Measurements from ENCODE around the gene PTK6. TPM values are rescaled to one million over a fixed set of nuclear protein-coding genes. Genes with fewer than 3 reads are reported as not detected.

PTK6 gene
- total RNA-seq, 1 donor from 2014 or later: 0.49 TPM

DNA sequence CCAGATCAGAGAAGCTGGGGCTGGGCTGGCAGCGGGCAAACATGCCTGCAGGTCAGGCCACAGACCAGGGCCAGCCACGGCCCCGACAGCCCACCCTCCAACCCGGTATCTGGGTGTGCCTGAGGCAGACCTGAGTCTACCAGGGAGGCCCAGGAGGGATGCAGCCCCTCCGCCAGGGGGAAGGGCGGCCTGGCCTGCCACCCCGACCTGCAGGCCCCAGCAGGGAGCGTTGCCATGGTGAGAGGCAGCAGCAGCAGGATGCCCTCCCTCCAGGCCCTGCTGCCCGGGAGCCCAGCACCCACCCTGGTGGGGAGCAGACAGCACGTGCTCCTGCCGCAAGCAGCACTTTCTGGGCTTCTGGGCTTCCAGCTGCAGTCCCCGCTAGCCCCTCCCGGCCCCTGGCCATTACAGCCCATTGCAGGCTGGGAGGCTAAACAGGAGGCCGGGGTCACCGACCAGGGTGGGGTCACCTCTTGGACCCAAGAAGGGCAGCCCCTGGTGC, 34.5 kb downstream of the PTK6 start:
- ChIA-PET POLR2A (no interaction called here), CTCF (no interaction called here)
- no peak overlapping the region for H3K4me3 Mint-ChIP-seq
- no peak for DNase-seq
- no peak for ATAC-seq (ENCODE audit: low read depth)
- H3K36me3 Mint-ChIP-seq (ENCODE audit: low read depth): no peaks in the 10 kb centered on the region
- H3K4me1 Mint-ChIP-seq: no peaks in the 10 kb centered on the region
- TF ChIP-seq, protein P1, sequence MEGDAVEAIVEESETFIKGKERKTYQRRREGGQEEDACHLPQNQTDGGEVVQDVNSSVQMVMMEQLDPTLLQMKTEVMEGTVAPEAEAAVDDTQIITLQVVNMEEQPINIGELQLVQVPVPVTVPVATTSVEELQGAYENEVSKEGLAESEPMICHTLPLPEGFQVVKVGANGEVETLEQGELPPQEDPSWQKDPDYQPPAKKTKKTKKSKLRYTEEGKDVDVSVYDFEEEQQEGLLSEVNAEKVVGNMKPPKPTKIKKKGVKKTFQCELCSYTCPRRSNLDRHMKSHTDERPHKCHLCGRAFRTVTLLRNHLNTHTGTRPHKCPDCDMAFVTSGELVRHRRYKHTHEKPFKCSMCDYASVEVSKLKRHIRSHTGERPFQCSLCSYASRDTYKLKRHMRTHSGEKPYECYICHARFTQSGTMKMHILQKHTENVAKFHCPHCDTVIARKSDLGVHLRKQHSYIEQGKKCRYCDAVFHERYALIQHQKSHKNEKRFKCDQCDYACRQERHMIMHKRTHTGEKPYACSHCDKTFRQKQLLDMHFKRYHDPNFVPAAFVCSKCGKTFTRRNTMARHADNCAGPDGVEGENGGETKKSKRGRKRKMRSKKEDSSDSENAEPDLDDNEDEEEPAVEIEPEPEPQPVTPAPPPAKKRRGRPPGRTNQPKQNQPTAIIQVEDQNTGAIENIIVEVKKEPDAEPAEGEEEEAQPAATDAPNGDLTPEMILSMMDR (IDR thresholded peaks at IDR 0.05): no peak
- no peak overlapping the region for H3K27ac Mint-ChIP-seq
- peaks cover 8% of the 10 kb centered on the region for H3K9me3 Mint-ChIP-seq
- H3K27me3 Mint-ChIP-seq: peaks cover 9% of the 10 kb centered on the region
- intact Hi-C loops (cut with micrococcal nuclease): no loop called here

DNA sequence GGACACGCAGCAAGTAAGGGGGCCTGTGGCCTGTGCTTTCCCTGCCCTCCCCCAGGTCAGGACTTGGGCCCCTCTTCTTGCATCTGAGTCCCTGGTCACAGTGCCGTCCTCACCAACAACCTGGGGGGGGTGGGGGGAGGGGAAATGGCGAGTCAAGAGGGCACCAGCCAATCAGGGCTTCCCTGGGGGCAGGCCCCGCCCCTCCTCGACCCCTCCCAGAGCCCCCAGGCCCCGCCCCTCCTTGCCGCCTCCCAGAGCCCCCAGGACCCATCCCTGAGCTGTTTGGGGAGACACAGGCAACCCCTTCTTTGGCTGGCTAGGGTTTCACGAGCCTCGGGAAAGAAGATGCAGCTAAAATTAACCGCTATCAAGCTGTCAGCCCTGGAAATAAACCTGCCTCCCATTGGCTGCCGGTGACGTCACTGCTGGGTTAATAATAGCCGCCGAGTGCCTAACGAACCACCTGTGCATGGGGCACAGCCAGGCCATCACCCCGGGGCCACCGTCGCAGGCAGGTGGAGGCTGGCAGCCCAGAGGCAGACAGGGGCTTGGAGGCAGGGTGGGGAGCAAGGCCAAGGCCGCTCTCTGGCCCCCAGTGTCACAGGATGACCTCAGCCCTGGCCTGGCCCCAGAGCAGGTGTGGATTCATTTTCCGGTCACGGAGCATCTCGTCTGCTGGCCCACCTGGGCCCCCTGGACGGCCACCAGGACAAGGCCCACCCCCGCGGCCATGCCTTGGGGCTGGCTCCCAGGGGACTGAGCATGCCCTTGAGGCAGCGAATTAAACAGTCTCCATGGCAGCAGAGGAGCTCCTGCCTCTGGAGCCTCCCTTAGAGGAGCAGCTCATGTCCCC, 35.1 kb downstream of the PTK6 start:
- H3K27ac Mint-ChIP-seq: no peak overlapping the region
- H3K4me3 Mint-ChIP-seq: no peak overlapping the region
- CTCF ChIA-PET: interaction anchor here (1.1 kb wide), 1 partner anchor 18 kb away, joined by 3 read pairs; the partner anchor contains the start of gene PPDPF
- POLR2A ChIA-PET: no interaction called here
- intact Hi-C loops (cut with micrococcal nuclease): no loop called here
- TF ChIP-seq, protein P1 (IDR thresholded peaks at IDR 0.05): no peak
- peaks cover 8% of the 10 kb centered on the region for H3K9me3 Mint-ChIP-seq
- DNase-seq: no peak
- no peaks in the 10 kb centered on the region for H3K36me3 Mint-ChIP-seq (ENCODE audit: low read depth)
- no peak for ATAC-seq (ENCODE audit: low read depth)
- H3K27me3 Mint-ChIP-seq: peaks cover 13% of the 10 kb centered on the region
- H3K4me1 Mint-ChIP-seq: no peaks in the 10 kb centered on the region

GRCh38 chr20:63500902-63501817, 36.0 kb downstream of the PTK6 start:
- Mint-ChIP-seq H3K4me3 (no peak overlapping the region), H3K4me1 (peaks cover 3% of the 10 kb centered on the region), H3K27ac (no peak overlapping the region), H3K36me3 (ENCODE audit: low read depth) (no peaks in the 10 kb centered on the region), H3K9me3 (peaks cover 8% of the 10 kb centered on the region), H3K27me3 (peaks cover 16% of the 10 kb centered on the region)
- ChIA-PET CTCF (interaction anchor here (1.1 kb wide), 1 partner anchor 19 kb away, joined by 3 read pairs; the partner anchor contains the start of gene PPDPF), POLR2A (no interaction called here)
- ATAC-seq (ENCODE audit: low read depth): no peak
- no peak for DNase-seq
- intact Hi-C loops (cut with micrococcal nuclease): no loop called here
- TF ChIP-seq, protein P1 (IDR thresholded peaks at IDR 0.05): no peak

DNA sequence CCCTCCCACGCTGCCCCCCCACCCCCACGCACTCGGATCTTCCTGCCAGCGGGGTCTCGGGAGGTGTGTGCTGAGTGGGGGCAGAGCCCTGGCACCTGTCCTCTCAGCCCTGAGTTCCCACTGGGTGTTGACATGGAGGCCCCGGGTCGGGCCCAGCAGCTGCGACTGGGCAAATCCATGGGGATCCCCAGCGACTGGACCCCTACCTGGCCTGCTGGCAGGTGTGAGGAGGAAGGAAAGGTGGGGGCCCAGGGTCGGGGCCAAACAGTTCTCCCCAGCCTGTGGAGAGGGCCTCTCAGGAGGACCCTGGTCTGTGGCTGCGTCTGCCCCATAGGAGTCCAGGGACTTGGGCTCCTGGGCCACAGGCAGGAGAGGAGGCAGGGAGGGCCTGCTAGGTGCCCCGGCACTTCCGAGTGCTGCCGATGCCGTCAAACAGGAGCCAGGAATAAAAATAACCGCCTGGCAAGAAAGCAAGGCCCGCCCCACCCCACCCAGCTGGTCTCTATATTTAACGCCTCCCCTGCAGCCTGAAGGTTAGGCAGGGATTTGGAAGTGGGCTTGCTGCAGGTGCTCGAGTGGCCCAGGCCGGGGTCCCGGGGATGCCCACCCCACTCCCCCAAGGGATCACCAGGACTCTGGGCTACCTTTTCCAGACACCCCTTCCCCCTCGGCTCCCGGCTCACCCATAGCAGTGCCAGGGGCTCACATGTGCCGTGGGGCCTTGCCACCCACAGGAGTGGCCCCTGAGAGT, 36.9 kb downstream of the PTK6 start:
- ChIA-PET CTCF (no interaction called here), POLR2A (no interaction called here)
- Mint-ChIP-seq H3K27ac (no peak overlapping the region), H3K27me3 (peaks cover 16% of the 10 kb centered on the region), H3K4me3 (no peak overlapping the region), H3K4me1 (peaks cover 4% of the 10 kb centered on the region), H3K9me3 (peaks cover 8% of the 10 kb centered on the region), H3K36me3 (ENCODE audit: low read depth) (no peaks in the 10 kb centered on the region)
- TF ChIP-seq, protein P1 (IDR thresholded peaks at IDR 0.05): no peak
- no peak for DNase-seq
- intact Hi-C loops (cut with micrococcal nuclease): no loop called here
- ATAC-seq (ENCODE audit: low read depth): no peak
